Adrenal gland (tissue), 12 donors: Measurements from ENCODE around the gene LHFPL6. TPM values are rescaled to one million over a fixed set of nuclear protein-coding genes. Genes with fewer than 3 reads are reported as not detected.

Experiments
- DNase-seq, 7 donors: peaks; one replicate each; pipeline ENCODE4 v3.0.0-alpha.2; 2019 to 2020
- H3K27ac ChIP-seq, 5 donors: fragments of 200-600 bp; sonication (generic) in 4 of 5; 1 replicate in 3 of 5; 2 replicates in 2 of 5; pipeline versions ENCODE4 v1.5.1 to v1.8.0; 2016 to 2020; ENCODE audit warnings: mild to moderate bottlenecking in 1 of 5
- H3K27me3 ChIP-seq: fragments of 200-600 bp; 2 replicates; pipeline ENCODE4 v1.8.0; 2021
- H3K36me3 ChIP-seq, 2 donors: fragments of 200-600 bp; replicated peaks in 1 of 2; 1 replicate in 1 of 2; 2 replicates in 1 of 2; pipeline versions ENCODE4 v1.5.1 to v1.8.0; 2018 to 2022
- H3K4me1 ChIP-seq, 2 donors: fragments of 200-600 bp; replicated peaks in 1 of 2; 1 replicate in 1 of 2; 2 replicates in 1 of 2; pipeline versions ENCODE4 v1.5.1 to v1.8.0; 2018 to 2021
- H3K4me3 ChIP-seq, 4 donors: fragments of 200-600 bp; sonication (generic) in 3 of 4; one replicate each; pipeline ENCODE4 v1.5.1; 2016 to 2018
- H3K9me3 ChIP-seq, 3 donors: fragments of 200-600 bp; sonication (generic) in 1 of 3; replicated peaks in 1 of 3; 1 replicate in 2 of 3; 2 replicates in 1 of 3; pipeline versions ENCODE4 v1.5.1 to v1.8.0; 2016 to 2021
- CTCF ChIP-seq, 6 experiments: fragments of 450-650 bp in 4 of 6; fragments of 200-600 bp in 2 of 6; sonication (generic) in 1 of 6; IDR thresholded peaks; 1 replicate in 5 of 6; 2 replicates in 1 of 6; pipeline versions ENCODE4 v1.5.1 to v1.8.0; 2016 to 2021; ENCODE audit warnings: antibody characterized with exemption in 6 of 6, mild to moderate bottlenecking in 2 of 6, moderate library complexity in 1 of 6
- POLR2A ChIP-seq, 2 donors: fragments of 450-650 bp; IDR thresholded peaks; one replicate each; pipeline ENCODE4 v1.6.1; 2017; ENCODE audit warnings: antibody characterized with exemption in 2 of 2, mild to moderate bottlenecking in 2 of 2, moderate library complexity in 1 of 2
- WGBS, 4 donors: extraction: QIAGEN DNeasy Blood & Tissue Kit in 2 of 4; methylation state at CpG; one replicate each; pipeline versions ENCODE4 v1.1.5 to v1.1.7; 2013 to 2017; 5-methylcytosine and 5-hydroxymethylcytosine counted together
- intact Hi-C, 2 donors: fragments of 100-400 bp; cut with DNase I; formaldehyde crosslinking; loops; one replicate each; pipeline versions ENCODE4 v1.14.1 to v1.15.0; 2022 to 2023
- polyA plus RNA-seq, 3 donors: library from polyadenylated mRNA; stranded (reverse); fragments of 200-250 nt in 2 of 3; fragments of 350-450 nt in 1 of 3; fragmentation: Illumina TruSeq in 1 of 3; extraction: RNeasy Lipid Tissue Mini Kit (QIAGEN cat#74804) in 1 of 3; gene quantifications; one replicate each; pipeline ENCODE4 v1.2.3, GENCODE V29; 2013 to 2014
- total RNA-seq, 9 donors: library from RNA; depleted of rRNA in 4 of 9; stranded (reverse); fragments of >200 nt in 4 of 9; fragments of 120-200 nt in 1 of 9; fragmentation: NEBNext Ultra II Directional in 1 of 9; extraction: Animal tissue kit (Norgen Biotek cat#: 25700) in 1 of 9; gene quantifications; one replicate each; pipeline versions ENCODE4 v1.1.0 to v1.2.4, GENCODE V29; 2013 to 2023
- donor health status: healthy with polysubstance abuse.
- donor health status: Bipolar disorder and iron deficiency.
- donor health status: DM: yes; HTN: yes; CAD: no.
- donor health status: DM: no; HTN: no; CAD: no.
- donor health status: DM: no; HTN: no; CAD: no.
- donor health status: DM: yes; HTN: yes; CAD: no.

Gene LHFPL6
- total and polyA plus RNA-seq, 12 donors = 28.9 to 113 (median 46.6) TPM

GRCh38 chr13:39509616-39510315, 93.2 kb downstream of the LHFPL6 start:
- DNase-seq = no peak
- intact Hi-C loops = no loop called here
- H3K4me1 ChIP-seq = no peaks in the 10 kb centered on the region
- TF ChIP-seq CTCF (IDR thresholded peaks at IDR 0.05) (no peak), POLR2A (IDR thresholded peaks at IDR 0.05) (no peak)
- H3K27me3 ChIP-seq = no peaks in the 10 kb centered on the region
- no peaks in the 10 kb centered on the region for H3K36me3 ChIP-seq
- WGBS, 4 donors = 54 to 87% (median 63%) methylated on average over 5 of the region's 5 CpGs
- no peak overlapping the region for H3K4me3 ChIP-seq
- no peaks in the 10 kb centered on the region for H3K9me3 ChIP-seq
- no peak overlapping the region for H3K27ac ChIP-seq

- no peak overlapping the region for H3K27ac ChIP-seq
- no peak for DNase-seq
- WGBS, 4 donors = 63 to 78% (median 77%) methylated on average over 7 of the region's 7 CpGs
- no peak overlapping the region for H3K4me3 ChIP-seq
- no peaks in the 10 kb centered on the region for H3K9me3 ChIP-seq
- H3K36me3 ChIP-seq = no peaks in the 10 kb centered on the region
- no peaks in the 10 kb centered on the region for H3K27me3 ChIP-seq
- TF ChIP-seq CTCF (IDR thresholded peaks at IDR 0.05) (no peak), POLR2A (IDR thresholded peaks at IDR 0.05) (no peak)
- H3K4me1 ChIP-seq = no peaks in the 10 kb centered on the region
- intact Hi-C loops = no loop called here
Measured at GRCh38 chr13:39506559-39507390, 96.2 kb downstream of the LHFPL6 start.

GRCh38 chr13:39505151-39505550, 97.8 kb downstream of the LHFPL6 start:
- 74 to 88% (median 84%) methylated on average over 5 of the region's 5 CpGs for WGBS, 4 donors
- intact Hi-C loops = no loop called here
- no peaks in the 10 kb centered on the region for H3K9me3 ChIP-seq

More at GRCh38 chr13:39505151-39505550, 97.8 kb downstream of the LHFPL6 start:
- no peaks in the 10 kb centered on the region for H3K27me3 ChIP-seq
- no peaks in the 10 kb centered on the region for H3K36me3 ChIP-seq
- no peak for DNase-seq
- TF ChIP-seq CTCF (IDR thresholded peaks at IDR 0.05) (no peak), POLR2A (IDR thresholded peaks at IDR 0.05) (no peak)
- no peaks in the 10 kb centered on the region for H3K4me1 ChIP-seq
- H3K27ac ChIP-seq = no peak overlapping the region
- H3K4me3 ChIP-seq = no peak overlapping the region
